GM18951 (cell line): ENCODE results near the gene EXOSC5.

ENCODE experiments used
- POLR2A ChIP-seq: IDR thresholded peaks from 4 replicates; pipeline ENCODE4 v1.6.1; 2011; ENCODE audit warnings: mild to moderate bottlenecking; ENCODE audit not compliant: insufficient read length, insufficient read depth; ENCODE audit errors: extremely low read depth
- in situ Hi-C: fragments of 300-500 bp; cut with MboI; formaldehyde crosslinking; loops from one replicate; pipeline ENCODE4 v1.12.0; 2022; ENCODE audit warnings: low sequenced_read_pairs, mixed read lengths, inconsistent platforms; ENCODE audit not compliant: unreplicated experiment

Gene EXOSC5

GRCh38 chr19:41363371-41363752, 33.8 kb downstream of the EXOSC5 start:
- in situ Hi-C loops: no loop called here
- no peak for TF ChIP-seq POLR2A

- TF ChIP-seq POLR2A: no peak
- in situ Hi-C loops: no loop called here
Observed at GRCh38 chr19:41362143-41362847, 34.9 kb downstream of the EXOSC5 start.

GRCh38 chr19:41359741-41360140, 37.4 kb downstream of the EXOSC5 start:
- in situ Hi-C loops: no loop called here
- TF ChIP-seq POLR2A: no peak

GRCh38 chr19:41357746-41358145, 39.4 kb downstream of the EXOSC5 start:
- TF ChIP-seq POLR2A: no peak
- in situ Hi-C loops: no loop called here

- TF ChIP-seq POLR2A: no peak
- in situ Hi-C loops: no loop called here
Observed at GRCh38 chr19:41356984-41357739, 40.0 kb downstream of the EXOSC5 start.

GRCh38 chr19:41355802-41356201, 41.4 kb downstream of the EXOSC5 start:
- no peak for TF ChIP-seq POLR2A
- in situ Hi-C loops: no loop called here

GRCh38 chr19:41355035-41355434, 42.1 kb downstream of the EXOSC5 start:
- no peak for TF ChIP-seq POLR2A
- in situ Hi-C loops: no loop called here

GRCh38 chr19:41354343-41354953, 42.7 kb downstream of the EXOSC5 start:
- no peak for TF ChIP-seq POLR2A
- in situ Hi-C loops: no loop called here

- in situ Hi-C loops: no loop called here
- peak; percentile 98 for TF ChIP-seq POLR2A
Observed at GRCh38 chr19:41353466-41354342, 43.5 kb downstream of the EXOSC5 start, which contains the start of gene TGFB1. TGFB1 (minus strand) TSS chr19:41353922; CDS start chr19:41353044, 878 bp downstream.

- TF ChIP-seq POLR2A: peak; percentile 55
- in situ Hi-C loops: no loop called here
Observed at GRCh38 chr19:41352609-41353465, 44.3 kb downstream of the EXOSC5 start.

- TF ChIP-seq POLR2A: no peak
- in situ Hi-C loops: no loop called here
Observed at GRCh38 chr19:41352279-41352608, 44.9 kb downstream of the EXOSC5 start.

- peak; percentile 74 for TF ChIP-seq POLR2A
- in situ Hi-C loops: no loop called here
Observed at GRCh38 chr19:41351339-41352245, 45.6 kb downstream of the EXOSC5 start.
